Measurements from ENCODE around the gene PRSS1.

Gene PRSS1

DNA sequence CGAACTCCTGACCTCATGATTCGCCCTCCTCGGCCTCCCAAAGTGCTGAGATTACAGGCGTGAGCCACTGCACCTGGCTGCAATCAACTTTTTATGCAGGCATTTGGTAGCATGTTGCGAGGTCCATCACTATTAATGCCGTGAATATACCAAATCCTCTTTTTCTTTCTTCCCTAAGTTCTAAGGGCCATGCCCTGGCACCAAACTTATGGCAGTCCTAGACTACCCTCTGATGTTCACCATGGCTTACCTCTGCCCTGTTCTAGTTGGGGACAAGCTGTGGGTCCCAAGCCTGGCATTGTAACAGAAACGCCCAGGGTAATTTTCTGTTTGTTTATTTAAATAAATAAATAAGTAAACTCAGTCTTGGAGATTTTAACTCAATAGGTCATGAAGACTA, 34.8 kb downstream of the PRSS1 start:
- no peak for DNase-seq (ENCODE audit: low read depth in 2 of 2)
- TF ChIP-seq, protein P1, sequence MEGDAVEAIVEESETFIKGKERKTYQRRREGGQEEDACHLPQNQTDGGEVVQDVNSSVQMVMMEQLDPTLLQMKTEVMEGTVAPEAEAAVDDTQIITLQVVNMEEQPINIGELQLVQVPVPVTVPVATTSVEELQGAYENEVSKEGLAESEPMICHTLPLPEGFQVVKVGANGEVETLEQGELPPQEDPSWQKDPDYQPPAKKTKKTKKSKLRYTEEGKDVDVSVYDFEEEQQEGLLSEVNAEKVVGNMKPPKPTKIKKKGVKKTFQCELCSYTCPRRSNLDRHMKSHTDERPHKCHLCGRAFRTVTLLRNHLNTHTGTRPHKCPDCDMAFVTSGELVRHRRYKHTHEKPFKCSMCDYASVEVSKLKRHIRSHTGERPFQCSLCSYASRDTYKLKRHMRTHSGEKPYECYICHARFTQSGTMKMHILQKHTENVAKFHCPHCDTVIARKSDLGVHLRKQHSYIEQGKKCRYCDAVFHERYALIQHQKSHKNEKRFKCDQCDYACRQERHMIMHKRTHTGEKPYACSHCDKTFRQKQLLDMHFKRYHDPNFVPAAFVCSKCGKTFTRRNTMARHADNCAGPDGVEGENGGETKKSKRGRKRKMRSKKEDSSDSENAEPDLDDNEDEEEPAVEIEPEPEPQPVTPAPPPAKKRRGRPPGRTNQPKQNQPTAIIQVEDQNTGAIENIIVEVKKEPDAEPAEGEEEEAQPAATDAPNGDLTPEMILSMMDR (IDR thresholded peaks at IDR 0.05; ENCODE audit: low read depth, low read length): no peak
- H3K4me3 ChIP-seq (replicated peaks in 1 of 2; ENCODE audit: low read depth in 2 of 2, low read length in 2 of 2): no peak overlapping the region

DNA sequence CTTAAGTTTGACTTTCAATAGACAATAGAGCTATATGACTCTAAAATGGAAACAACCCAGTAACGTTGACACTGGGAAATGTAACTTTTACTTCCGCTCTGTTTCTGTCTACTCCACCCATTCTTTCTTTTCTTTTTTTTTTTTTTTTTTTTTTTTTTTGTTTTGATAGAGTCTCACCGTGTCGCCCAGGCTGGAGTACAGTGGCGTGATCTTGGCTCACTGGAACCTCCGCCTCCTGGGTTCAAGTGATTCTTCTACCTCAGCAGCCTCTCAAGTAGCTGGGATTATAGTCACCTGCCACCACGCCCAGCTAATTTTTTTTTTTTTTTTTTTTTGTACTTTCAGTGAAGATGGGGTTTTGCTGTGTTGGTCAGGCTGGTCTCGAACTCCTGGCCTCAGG, 35.4 kb downstream of the PRSS1 start:
- no peak for DNase-seq (ENCODE audit: low read depth in 2 of 2)
- TF ChIP-seq, protein P1 (IDR thresholded peaks at IDR 0.05; ENCODE audit: low read depth, low read length): no peak
- no peak overlapping the region for H3K4me3 ChIP-seq (replicated peaks in 1 of 2; ENCODE audit: low read depth in 2 of 2, low read length in 2 of 2)

DNA sequence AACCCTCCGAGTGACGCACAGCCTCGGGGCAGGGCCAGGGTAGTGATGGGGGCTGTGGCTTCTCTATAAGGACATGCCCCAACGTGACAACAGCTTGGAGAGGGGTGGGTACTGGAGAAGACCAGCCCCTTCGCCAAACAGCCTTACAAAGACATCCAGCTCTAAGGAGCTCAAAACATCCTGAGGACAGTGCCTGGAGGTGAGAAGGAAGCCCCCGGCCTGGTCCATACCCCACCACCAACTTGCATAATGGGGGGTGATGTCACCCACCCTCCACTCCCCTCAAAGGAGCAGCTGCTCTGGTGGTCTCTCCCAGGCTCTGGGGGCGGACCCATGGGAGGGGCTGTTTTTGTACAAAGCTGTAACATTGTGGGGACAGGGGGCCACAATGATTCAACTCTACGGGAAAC, 36.6 kb downstream of the PRSS1 start:
- TF ChIP-seq, protein P1 (IDR thresholded peaks at IDR 0.05; ENCODE audit: low read depth, low read length): no peak
- DNase-seq (ENCODE audit: low read depth in 2 of 2): no peak
- H3K4me3 ChIP-seq (replicated peaks in 1 of 2; ENCODE audit: low read depth in 2 of 2, low read length in 2 of 2): no peak overlapping the region

DNA sequence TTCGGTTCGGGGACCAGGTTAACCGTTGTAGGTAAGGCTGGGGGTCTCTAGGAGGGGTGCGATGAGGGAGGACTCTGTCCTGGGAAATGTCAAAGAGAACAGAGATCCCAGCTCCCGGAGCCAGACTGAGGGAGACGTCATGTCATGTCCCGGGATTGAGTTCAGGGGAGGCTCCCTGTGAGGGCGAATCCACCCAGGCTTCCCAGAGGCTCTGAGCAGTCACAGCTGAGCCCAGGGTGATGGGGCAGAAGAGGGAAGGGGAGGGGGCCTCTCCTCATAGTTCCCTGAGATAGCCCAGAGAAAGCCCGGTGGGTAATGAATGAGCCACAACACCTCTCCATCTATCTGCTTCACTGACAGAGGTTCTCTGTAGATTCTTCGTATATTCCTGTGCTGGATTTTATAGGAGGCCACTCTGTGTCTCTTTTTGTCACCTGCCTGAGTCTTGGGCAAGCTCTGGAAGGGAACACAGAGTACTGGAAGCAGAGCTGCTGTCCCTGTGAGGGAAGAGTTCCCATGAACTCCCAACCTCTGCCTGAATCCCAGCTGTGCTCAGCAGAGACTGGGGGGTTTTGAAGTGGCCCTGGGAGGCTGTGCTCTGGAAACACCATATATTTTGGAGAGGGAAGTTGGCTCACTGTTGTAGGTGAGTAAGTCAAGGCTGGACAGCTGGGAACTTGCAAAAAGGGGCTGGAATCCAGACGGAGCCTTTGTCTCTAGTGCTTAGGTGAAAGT, 37.9 kb downstream of the PRSS1 start:
- H3K4me3 ChIP-seq (replicated peaks in 1 of 2; ENCODE audit: low read depth in 2 of 2, low read length in 2 of 2): no peak overlapping the region
- no peak for DNase-seq (ENCODE audit: low read depth in 2 of 2)

DNA sequence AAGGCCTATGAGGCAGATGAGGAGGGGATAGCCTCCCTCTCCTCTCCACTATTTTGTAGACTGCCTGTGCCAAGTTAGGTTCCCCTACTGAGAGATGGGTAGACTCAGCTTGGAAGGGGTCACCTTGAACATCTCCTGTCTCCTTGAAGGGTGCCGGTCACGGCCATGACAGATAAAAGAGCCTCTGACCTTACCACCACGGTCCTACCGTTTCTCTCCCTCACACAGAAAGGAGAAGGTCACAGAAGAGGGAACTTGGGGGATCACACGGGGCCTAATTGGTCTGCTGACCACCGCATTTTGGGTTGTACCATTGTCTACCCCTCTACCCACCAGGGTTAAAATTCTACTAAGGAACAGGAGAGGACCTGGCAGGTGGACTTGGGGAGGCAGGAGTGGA, 38.5 kb downstream of the PRSS1 start:
- H3K4me3 ChIP-seq (replicated peaks in 1 of 2; ENCODE audit: low read depth in 2 of 2, low read length in 2 of 2): no peak overlapping the region
- no peak for DNase-seq (ENCODE audit: low read depth in 2 of 2)
- TF ChIP-seq, protein P1 (IDR thresholded peaks at IDR 0.05; ENCODE audit: low read depth, low read length): no peak

More for the DNA sequence above, 37.9 kb downstream of the PRSS1 start:
- TF ChIP-seq, protein P1 (IDR thresholded peaks at IDR 0.05; ENCODE audit: low read depth, low read length): no peak

DNA sequence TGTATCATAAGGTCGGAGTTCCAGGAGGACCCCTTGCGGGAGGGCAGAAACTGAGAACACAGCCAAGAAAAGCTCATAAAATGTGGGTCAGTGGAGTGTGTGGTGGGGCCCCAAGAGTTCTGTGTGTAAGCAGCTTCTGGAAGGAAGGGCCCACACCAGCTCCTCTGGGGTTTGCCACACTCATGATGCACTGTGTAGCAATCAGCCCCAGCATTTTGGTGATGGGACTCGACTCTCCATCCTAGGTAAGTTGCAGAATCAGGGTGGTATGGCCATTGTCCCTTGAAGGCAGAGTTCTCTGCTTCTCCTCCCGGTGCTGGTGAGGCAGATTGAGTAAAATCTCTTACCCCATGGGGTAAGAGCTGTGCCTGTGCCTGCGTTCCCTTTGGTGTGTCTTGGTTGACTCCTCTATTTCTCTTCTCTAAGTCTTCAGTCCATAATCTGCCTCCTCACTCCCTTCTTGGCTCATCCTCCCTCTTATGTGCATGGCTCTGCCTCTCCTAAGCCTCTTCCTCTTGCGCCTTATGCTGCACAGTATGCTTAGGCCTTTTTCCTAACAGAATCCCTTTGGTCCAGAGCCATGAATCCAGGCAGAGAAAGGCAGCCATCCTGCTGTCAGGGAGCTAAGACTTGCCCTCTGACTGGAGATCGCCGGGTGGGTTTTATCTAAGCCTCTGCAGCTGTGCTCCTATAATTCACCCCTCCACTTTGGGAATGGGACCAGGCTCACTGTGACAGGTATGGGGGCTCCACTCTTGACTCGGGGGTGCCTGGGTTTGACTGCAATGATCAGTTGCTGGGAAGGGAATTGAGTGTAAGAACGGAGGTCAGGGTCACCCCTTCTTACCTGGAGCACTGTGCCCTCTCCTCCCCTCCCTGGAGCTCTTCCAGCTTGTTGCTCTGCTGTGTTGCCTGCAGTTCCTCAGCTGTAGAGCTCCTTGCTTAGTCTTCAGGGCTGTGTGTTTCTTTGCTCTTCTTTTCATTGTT, 39.3 kb downstream of the PRSS1 start:
- no peak for DNase-seq (ENCODE audit: low read depth in 2 of 2)
- TF ChIP-seq, protein P1 (IDR thresholded peaks at IDR 0.05; ENCODE audit: low read depth, low read length): no peak
- no peak overlapping the region for H3K4me3 ChIP-seq (replicated peaks in 1 of 2; ENCODE audit: low read depth in 2 of 2, low read length in 2 of 2)
